Glutamatergic neuron (in vitro differentiated cells): ENCODE results near the gene LRRC56. TPM values are rescaled to one million over a fixed set of nuclear protein-coding genes. Genes with fewer than 3 reads are reported as not detected.

Experiments
- DNase-seq: peaks from one replicate; pipeline ENCODE4 v3.0.0; 2022
- H3K27ac Mint-ChIP-seq: one replicate; pipeline ENCODE4 v1.8.0; 2020; ENCODE audit warnings: mild to moderate bottlenecking, mixed read lengths, inconsistent platforms; ENCODE audit not compliant: unreplicated experiment
- H3K27me3 Mint-ChIP-seq: one replicate; pipeline ENCODE4 v1.8.0; 2020; ENCODE audit warnings: mild to moderate bottlenecking, moderate library complexity, mixed read lengths, inconsistent platforms; ENCODE audit not compliant: unreplicated experiment
- H3K36me3 Mint-ChIP-seq: one replicate; pipeline ENCODE4 v1.8.0; 2020; ENCODE audit warnings: mild to moderate bottlenecking, mixed read lengths, inconsistent platforms; ENCODE audit not compliant: unreplicated experiment
- H3K4me1 Mint-ChIP-seq: one replicate; pipeline ENCODE4 v1.8.0; 2020; ENCODE audit warnings: mild to moderate bottlenecking, low read depth, mixed read lengths, inconsistent platforms; ENCODE audit not compliant: unreplicated experiment
- H3K4me3 Mint-ChIP-seq: one replicate; pipeline ENCODE4 v1.8.0; 2020; ENCODE audit warnings: mild to moderate bottlenecking, mixed read lengths, inconsistent platforms; ENCODE audit not compliant: unreplicated experiment
- H3K9me3 Mint-ChIP-seq: one replicate; pipeline ENCODE4 v1.8.0; 2020; ENCODE audit warnings: mild to moderate bottlenecking, moderate library complexity, mixed read lengths, inconsistent platforms; ENCODE audit not compliant: unreplicated experiment
- CTCF ChIP-seq: fragments of 200-600 bp; sonication (generic); IDR thresholded peaks from one replicate; pipeline ENCODE4 v1.5.0; 2021; ENCODE audit not compliant: partially characterized antibody, unreplicated experiment
- total RNA-seq: library from RNA; stranded (reverse); fragmentation: NEBNext Ultra II Directional; extraction: Animal tissue kit (Norgen Biotek cat#: 25700); gene quantifications from one replicate; pipeline ENCODE4 v1.2.1, GENCODE V29; 2021; ENCODE audit not compliant: unreplicated experiment

Gene LRRC56
- total RNA-seq, 1 donor from 2014 or later, result 2.6 TPM

GRCh38 chr11:565921-566509 lies 28.7 kb downstream of the LRRC56 start:
- TF ChIP-seq CTCF, result no peak
- H3K9me3 Mint-ChIP-seq, result peaks cover 2% of the 10 kb centered on the region
- H3K36me3 Mint-ChIP-seq, result no peaks in the 10 kb centered on the region
- peaks cover 9% of the 10 kb centered on the region for H3K27me3 Mint-ChIP-seq
- H3K27ac Mint-ChIP-seq, result no peak overlapping the region
- no peak overlapping the region for H3K4me3 Mint-ChIP-seq
- DNase-seq, result no peak
- no peaks in the 10 kb centered on the region for H3K4me1 Mint-ChIP-seq

- no peak for DNase-seq
- peak overlapping the region; percentile 28 for H3K27ac Mint-ChIP-seq
- peaks cover 2% of the 10 kb centered on the region for H3K9me3 Mint-ChIP-seq
- no peaks in the 10 kb centered on the region for H3K36me3 Mint-ChIP-seq
- TF ChIP-seq CTCF, result no peak
- no peaks in the 10 kb centered on the region for H3K4me1 Mint-ChIP-seq
- H3K27me3 Mint-ChIP-seq, result peaks cover 9% of the 10 kb centered on the region
- peak overlapping the region; percentile 85 for H3K4me3 Mint-ChIP-seq
Observed at GRCh38 chr11:567011-567628, 29.8 kb downstream of the LRRC56 start.

GRCh38 chr11:567629-568292 lies 30.4 kb downstream of the LRRC56 start:
- Mint-ChIP-seq H3K36me3 (no peaks in the 10 kb centered on the region), H3K27ac (peak overlapping the region; percentile 28), H3K4me1 (no peaks in the 10 kb centered on the region), H3K9me3 (peaks cover 2% of the 10 kb centered on the region), H3K27me3 (peaks cover 9% of the 10 kb centered on the region), H3K4me3 (peak overlapping the region; percentile 85)
- DNase-seq, result no peak
- no peak for TF ChIP-seq CTCF

GRCh38 chr11:568306-569157 lies 31.2 kb downstream of the LRRC56 start:
- Mint-ChIP-seq H3K4me3 (peak overlapping the region; percentile 81), H3K27ac (peak overlapping the region; percentile 75), H3K36me3 (no peaks in the 10 kb centered on the region), H3K27me3 (peaks cover 9% of the 10 kb centered on the region), H3K9me3 (peaks cover 2% of the 10 kb centered on the region), H3K4me1 (no peaks in the 10 kb centered on the region)
- DNase-seq, result peak; percentile 96
- TF ChIP-seq CTCF, result no peak
